ENCODE data around the gene VWA8. TPM values are rescaled to one million over a fixed set of nuclear protein-coding genes. Genes with fewer than 3 reads are reported as not detected.

Gene VWA8
- total RNA-seq, 1 donor from 2014 or later: 19.6 TPM

DNA sequence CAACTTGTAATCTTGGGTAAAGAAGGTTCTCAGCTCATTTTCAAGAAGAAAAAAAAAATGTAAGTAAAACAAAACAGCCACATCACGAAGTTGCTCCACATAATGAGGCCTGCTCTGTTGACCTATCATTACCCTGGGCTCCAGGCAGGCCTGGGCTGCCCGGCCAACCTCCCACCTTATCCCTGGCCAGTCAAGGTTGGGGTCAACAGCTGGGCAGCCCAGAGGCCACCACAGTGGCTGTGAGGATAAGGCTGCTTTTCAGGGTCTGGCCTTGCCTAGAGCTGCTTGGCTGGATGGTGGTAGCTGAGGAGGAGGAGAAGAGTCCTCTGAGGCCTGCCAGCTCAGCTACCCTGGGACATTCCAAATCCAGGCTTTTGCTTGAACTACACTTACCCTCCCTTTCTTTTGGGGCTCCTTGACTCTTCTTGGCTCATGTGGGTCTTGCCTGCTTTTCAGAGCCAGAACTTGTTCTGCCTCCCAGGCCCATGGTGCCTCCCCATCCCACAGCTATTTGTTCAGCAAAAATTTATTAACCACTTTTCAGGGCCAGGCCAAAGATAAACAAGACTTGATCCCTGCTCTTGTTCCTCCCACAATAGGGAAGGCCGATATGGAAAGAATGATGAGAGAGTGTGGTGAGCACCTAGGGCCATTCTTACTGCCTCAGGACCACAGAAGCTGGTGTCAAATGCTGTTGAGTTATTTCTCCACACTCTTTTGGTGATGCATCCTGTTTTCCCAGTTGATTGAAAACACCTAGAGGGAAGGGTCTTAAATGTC, 401.9 kb downstream of the VWA8 start:
- DNase-seq (ENCODE audit: extremely low spot score, unreplicated experiment): no peak
- Mint-ChIP-seq H3K9me3 (no peaks in the 10 kb centered on the region), H3K36me3 (no peaks in the 10 kb centered on the region), H3K4me3 (no peak overlapping the region), H3K27me3 (no peaks in the 10 kb centered on the region), H3K27ac (no peak overlapping the region), H3K4me1 (ENCODE audit: unreplicated experiment) (peaks cover 32% of the 10 kb centered on the region)
- TF ChIP-seq, protein P1, sequence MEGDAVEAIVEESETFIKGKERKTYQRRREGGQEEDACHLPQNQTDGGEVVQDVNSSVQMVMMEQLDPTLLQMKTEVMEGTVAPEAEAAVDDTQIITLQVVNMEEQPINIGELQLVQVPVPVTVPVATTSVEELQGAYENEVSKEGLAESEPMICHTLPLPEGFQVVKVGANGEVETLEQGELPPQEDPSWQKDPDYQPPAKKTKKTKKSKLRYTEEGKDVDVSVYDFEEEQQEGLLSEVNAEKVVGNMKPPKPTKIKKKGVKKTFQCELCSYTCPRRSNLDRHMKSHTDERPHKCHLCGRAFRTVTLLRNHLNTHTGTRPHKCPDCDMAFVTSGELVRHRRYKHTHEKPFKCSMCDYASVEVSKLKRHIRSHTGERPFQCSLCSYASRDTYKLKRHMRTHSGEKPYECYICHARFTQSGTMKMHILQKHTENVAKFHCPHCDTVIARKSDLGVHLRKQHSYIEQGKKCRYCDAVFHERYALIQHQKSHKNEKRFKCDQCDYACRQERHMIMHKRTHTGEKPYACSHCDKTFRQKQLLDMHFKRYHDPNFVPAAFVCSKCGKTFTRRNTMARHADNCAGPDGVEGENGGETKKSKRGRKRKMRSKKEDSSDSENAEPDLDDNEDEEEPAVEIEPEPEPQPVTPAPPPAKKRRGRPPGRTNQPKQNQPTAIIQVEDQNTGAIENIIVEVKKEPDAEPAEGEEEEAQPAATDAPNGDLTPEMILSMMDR (conservative IDR thresholded peaks at IDR 0.05): no peak

DNA sequence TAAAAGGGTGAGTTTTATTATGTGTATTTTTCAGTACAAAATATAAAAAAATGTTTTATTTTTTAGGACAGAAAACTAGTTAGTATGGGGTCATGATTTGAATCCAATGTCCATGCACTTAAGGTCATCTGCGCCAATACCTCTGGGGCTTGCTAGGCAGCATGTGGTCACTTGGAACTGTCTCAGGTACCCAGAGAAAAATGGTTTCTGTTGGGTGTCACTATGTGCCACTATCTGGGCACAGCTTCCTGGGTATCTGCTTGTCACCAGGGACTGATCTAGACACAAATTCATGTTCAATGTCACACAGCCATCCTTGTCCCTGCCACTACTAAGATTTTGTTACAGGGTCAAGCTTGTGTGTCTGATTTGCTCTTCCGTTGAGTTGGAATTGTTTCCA, 403.2 kb downstream of the VWA8 start:
- no peaks in the 10 kb centered on the region for H3K36me3 Mint-ChIP-seq
- H3K4me1 Mint-ChIP-seq (ENCODE audit: unreplicated experiment): peaks cover 20% of the 10 kb centered on the region
- TF ChIP-seq, protein P1 (conservative IDR thresholded peaks at IDR 0.05): no peak
- H3K27me3 Mint-ChIP-seq: no peaks in the 10 kb centered on the region
- H3K27ac Mint-ChIP-seq: no peak overlapping the region
- no peak for DNase-seq (ENCODE audit: extremely low spot score, unreplicated experiment)
- H3K4me3 Mint-ChIP-seq: no peak overlapping the region
- H3K9me3 Mint-ChIP-seq: no peaks in the 10 kb centered on the region

DNA sequence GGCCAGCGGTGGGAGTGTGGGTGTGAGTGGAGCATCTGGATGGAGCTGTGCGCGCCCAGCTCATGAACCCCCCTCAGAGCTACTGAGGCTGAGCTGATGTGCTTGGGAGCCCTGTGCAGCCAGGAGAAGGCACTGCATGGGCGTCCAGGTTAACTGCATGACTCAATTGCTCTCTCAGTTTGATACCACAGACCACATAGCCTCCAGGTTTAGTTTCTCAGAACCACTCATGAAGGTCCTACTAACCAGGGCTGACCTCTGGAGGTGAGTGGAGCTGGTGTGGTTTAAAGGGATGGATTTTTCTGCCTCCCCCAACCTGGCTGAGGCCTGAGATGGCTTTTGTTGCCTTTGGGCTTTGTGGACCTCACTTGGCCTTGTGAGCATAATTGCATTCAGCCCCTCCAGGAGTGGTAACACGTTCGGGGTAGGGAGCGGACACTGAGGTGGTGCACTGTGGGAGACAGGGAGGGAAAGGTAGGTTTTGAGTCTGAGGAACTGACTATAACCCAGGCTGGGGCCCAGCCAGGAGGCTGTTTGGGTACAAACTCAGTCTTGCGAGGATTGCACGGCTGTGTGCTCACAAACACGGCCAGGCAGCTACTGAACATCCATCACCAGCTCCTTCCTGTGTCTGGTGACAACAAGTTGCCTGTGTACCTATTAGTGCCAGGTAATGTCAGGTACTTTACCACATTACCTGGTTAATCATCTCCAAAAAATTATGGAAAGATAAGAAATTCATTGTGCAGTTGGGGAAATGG, 406.1 kb downstream of the VWA8 start:
- no peaks in the 10 kb centered on the region for H3K9me3 Mint-ChIP-seq
- H3K27ac Mint-ChIP-seq: no peak overlapping the region
- no peak for DNase-seq (ENCODE audit: extremely low spot score, unreplicated experiment)
- peaks cover 14% of the 10 kb centered on the region for H3K4me1 Mint-ChIP-seq (ENCODE audit: unreplicated experiment)
- no peak overlapping the region for H3K4me3 Mint-ChIP-seq
- TF ChIP-seq, protein P1 (conservative IDR thresholded peaks at IDR 0.05): no peak
- H3K27me3 Mint-ChIP-seq: no peaks in the 10 kb centered on the region
- no peaks in the 10 kb centered on the region for H3K36me3 Mint-ChIP-seq

DNA sequence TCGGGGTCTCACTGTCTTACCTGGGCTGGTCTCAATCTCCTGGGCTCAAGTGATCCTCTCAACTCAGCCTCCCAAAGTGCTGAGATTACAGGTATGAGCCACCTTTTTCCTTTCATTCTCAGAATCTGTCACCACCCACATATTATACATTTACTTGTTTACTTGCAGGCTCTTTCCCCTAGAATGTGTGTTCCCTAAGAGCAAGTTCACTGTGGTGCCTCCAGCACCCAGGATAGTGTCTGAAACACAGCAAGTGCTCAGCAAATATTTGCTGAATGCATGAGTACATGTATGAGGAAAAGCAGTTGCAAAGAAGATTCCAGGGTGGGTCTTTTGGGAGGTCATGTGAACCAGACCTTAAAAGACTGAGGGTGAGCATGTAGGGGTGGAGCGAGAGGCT, 406.7 kb downstream of the VWA8 start:
- H3K27ac Mint-ChIP-seq: no peak overlapping the region
- no peak overlapping the region for H3K4me3 Mint-ChIP-seq
- no peak for DNase-seq (ENCODE audit: extremely low spot score, unreplicated experiment)
- TF ChIP-seq, protein P1 (conservative IDR thresholded peaks at IDR 0.05): no peak
- H3K36me3 Mint-ChIP-seq: no peaks in the 10 kb centered on the region
- H3K27me3 Mint-ChIP-seq: no peaks in the 10 kb centered on the region
- peaks cover 17% of the 10 kb centered on the region for H3K4me1 Mint-ChIP-seq (ENCODE audit: unreplicated experiment)
- no peaks in the 10 kb centered on the region for H3K9me3 Mint-ChIP-seq

DNA sequence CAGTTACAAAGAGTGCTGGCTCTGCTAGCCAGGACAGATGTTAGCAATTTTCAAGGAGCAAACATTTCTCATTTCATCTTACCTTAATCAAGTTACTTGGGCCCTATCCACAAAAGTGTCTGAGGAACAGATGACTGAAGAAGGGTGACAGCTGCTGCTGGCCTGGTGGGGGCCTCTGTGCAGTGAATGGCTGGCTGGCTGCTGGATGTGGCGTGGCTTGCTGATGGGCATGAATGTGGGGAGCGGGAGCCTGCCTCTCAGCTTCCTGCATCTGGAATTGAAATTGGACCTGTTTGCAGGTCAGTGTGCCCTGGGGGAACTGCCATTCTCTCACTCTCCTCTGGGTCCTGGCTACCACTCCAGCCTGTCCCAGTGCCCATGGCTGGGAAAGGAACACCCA, 408.9 kb downstream of the VWA8 start:
- Mint-ChIP-seq H3K27me3 (no peaks in the 10 kb centered on the region), H3K27ac (no peak overlapping the region)
- TF ChIP-seq, protein P1 (conservative IDR thresholded peaks at IDR 0.05): no peak

More for the DNA sequence above, 408.9 kb downstream of the VWA8 start:
- no peak overlapping the region for H3K4me3 Mint-ChIP-seq
- peaks cover 32% of the 10 kb centered on the region for H3K4me1 Mint-ChIP-seq (ENCODE audit: unreplicated experiment)
- no peaks in the 10 kb centered on the region for H3K36me3 Mint-ChIP-seq
- no peak for DNase-seq (ENCODE audit: extremely low spot score, unreplicated experiment)
- no peaks in the 10 kb centered on the region for H3K9me3 Mint-ChIP-seq

Measured in type B pancreatic cell (in vitro differentiated cells).